ENCODE measurements around the gene ANKUB1.

Gene ANKUB1

DNA sequence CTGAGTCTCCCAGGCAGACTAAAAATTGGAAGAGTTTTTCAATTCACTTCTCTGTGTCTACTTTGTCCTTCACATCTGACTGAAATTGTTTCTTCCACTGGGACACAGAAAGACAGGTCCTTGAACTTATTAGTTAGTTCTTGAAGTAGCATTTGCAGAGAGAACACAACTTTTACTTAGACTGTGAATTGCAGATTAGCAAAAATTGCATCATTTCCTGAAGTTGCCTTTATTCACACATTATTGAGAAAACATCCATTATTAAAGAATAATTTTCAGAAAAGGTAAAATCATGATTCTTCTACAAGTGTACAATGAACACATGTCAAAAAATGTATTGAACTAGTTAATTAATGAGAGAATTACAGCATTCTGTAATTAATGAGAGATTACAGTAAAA lies 38.6 kb downstream of the ANKUB1 start:
- DNase-seq: no peak

DNA sequence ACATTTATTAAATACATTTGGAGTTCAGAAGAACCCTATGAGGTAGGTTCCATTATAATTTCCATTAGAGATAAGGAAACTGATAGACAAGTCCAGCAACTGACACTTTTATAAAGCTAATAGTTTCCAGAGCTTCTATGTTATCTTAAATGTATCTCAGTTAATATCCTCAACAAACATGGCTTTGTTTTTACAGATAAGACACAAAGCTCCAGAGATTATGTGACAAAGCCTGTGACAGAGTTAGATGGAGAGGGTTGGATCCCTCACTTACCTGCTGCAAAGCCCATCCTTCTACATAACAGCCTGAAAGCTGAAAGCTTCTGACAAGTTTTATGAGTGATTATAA lies 39.6 kb downstream of the ANKUB1 start:
- no peak for DNase-seq

DNA sequence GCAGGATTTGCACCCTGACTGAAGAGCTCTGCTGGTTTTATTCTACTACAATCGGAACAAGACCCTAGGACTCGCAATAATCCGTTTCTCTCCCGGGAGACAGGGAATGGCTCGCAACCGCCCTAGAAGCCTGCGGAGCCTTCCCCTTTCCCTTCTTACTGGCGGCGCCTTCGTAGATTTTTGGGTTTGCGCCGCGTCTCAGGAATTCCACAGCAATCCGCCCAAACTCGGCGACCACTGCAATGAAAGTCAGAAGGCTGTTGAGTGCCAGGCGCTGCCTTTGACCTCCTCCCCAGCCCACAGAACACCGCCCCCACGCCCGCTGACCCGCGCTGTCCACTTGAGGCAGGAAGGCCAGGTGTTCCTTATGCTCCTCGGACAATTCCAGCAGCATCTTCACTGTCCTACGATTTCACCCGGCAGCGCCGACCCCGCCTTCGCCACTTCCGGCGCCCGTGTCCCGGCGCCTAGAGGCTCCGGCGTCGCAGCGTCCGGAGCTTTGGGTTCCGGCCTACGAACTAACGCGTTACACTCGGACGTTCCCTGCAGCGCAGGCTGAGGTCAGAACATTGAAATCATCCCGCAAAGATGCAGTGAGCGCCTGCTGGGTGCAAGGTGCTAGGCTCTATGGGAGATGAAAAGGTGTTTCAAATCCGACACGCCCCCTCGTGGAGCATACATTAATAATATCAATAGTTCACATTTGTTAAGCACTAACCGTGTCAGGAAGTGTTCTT lies 40.1 kb downstream of the ANKUB1 start, which contains the start of gene COMMD2:
TSS of gene COMMD2 (minus strand) at position 439 of the 737 bp plus-strand sequence. CDS start at position 394, 45 bp downstream.
- peak; percentile 87 for DNase-seq

- no peak for DNase-seq
These were observed 40.8 kb downstream of the ANKUB1 start for GRCh38 chr3:149751551-149751950.

DNA sequence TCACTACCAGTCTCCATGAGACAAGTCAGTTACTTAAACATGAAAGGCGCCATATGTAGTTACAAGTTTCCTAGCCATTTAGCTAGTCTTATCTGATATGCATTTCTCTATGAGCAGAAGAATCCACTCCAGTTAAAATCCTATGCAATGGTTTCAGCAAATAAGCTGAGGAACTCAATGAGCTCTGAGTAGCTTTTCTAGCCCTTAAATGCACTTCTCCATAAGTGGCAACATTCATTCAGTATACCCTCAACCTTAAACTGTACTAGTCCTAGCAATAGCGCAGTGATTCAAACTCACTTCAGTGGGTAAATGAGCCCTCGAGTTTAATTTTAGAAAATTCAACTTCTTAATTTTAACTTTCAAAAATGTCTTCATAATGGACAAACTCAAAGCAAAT lies 47.7 kb downstream of the ANKUB1 start:
- DNase-seq: no peak

GRCh38 chr3:149744151-149744550 lies 48.2 kb downstream of the ANKUB1 start:
- DNase-seq: no peak

GRCh38 chr3:149739396-149739795 lies 53.0 kb downstream of the ANKUB1 start:
- DNase-seq: no peak

- no peak for DNase-seq
These were observed 53.5 kb downstream of the ANKUB1 start for GRCh38 chr3:149738876-149739275.

DNA sequence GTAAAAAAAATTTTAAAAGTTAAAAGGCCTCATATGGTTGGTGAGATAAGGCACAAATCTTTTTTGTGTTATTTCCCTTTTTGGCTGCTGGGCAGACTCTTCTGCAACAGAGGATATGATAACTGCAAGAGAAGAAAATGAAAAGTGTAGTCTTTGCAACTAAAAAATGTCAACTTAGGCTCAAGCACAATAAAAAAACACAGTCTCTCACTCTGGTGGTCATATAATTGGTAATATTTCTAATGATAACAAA lies 55.5 kb downstream of the ANKUB1 start:
- DNase-seq: no peak

GRCh38 chr3:149736175-149736952 lies 56.0 kb downstream of the ANKUB1 start:
- DNase-seq: no peak

- DNase-seq: no peak
These were observed 60.1 kb downstream of the ANKUB1 start for GRCh38 chr3:149732234-149732633.

DNA sequence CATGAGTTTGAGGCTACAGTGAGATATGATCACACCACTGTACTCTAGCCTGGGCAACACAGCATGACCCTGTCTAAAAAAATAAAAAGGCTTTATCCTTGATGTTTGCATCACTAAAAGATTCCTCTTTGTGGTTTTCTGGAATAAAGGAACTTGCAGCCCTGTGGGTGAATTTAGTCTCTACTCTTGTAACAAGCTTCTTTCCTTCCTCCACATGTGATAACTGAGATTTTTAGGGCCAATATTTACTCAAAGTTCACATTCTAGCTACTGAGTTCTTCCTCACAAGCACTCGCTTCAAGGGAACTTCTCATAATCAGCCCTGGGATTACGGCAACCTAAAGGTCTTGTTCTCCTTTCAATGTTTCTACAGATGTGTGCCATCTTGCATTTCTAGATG lies 64.7 kb downstream of the ANKUB1 start:
- no peak for DNase-seq

GRCh38 chr3:149726716-149727407 lies 65.5 kb downstream of the ANKUB1 start:
- DNase-seq: no peak

DNA sequence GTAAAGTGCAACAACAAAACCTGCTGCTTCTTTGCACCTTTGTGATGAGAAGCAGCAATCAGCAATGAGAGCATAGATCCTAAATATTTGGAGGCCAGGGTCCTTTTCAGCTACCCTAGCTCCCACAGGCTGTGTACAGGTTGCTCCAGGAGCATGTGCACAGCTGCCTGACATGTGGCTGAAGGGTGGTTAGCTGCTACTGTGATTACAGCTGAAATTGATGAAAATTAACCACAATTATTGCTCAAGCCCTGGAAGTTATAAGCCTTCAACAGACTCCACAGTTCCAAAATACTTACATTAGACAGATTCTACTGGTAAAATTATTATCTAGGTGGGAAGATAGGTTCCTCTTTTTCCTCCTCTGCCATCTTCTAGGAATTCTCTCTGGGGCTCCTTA lies 68.6 kb downstream of the ANKUB1 start:
- no peak for DNase-seq

GRCh38 chr3:149720918-149721317 lies 71.4 kb downstream of the ANKUB1 start:
- DNase-seq: no peak

GRCh38 chr3:149717391-149718056 lies 74.8 kb downstream of the ANKUB1 start:
- DNase-seq: no peak

DNA sequence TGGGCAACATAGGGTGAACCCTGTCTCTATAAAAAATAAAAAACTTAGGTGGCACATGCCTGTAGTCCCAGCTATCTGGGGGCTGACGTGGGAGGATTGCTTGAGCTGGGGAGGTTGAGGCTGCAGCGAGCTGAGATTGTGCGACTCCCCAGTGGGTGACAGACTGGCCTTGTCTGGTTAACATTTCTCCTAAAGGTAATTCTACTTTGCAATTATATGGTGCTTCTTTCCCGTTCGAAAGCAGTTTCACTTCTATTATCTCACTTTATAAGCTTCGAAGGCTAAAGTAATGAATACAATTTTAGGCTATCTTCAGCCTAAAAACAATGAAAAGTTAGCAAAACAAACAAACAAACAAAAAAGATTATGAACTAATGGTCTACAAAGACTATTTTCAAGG lies 75.4 kb downstream of the ANKUB1 start:
- no peak for DNase-seq

DNA sequence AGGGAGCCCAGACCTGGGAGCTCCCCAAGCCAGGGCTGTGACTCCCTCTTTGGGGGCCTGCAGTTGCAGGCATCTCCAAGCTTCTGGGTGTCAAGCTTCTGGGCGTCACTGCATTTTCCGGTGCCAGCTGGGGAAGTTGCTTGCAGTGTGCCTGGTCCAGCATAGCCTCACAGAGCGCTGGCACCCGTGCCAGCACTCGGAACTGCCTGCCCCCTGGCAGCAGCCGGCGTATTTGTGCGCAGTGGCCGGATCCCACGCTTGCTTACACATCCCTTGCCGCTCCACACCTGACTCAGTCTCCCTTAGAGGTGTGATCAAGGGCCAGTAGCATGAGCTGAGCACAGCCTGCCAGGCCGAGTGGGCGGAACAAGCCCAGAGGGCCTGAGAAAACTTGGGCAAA lies 77.1 kb downstream of the ANKUB1 start:
- DNase-seq: no peak

DNA sequence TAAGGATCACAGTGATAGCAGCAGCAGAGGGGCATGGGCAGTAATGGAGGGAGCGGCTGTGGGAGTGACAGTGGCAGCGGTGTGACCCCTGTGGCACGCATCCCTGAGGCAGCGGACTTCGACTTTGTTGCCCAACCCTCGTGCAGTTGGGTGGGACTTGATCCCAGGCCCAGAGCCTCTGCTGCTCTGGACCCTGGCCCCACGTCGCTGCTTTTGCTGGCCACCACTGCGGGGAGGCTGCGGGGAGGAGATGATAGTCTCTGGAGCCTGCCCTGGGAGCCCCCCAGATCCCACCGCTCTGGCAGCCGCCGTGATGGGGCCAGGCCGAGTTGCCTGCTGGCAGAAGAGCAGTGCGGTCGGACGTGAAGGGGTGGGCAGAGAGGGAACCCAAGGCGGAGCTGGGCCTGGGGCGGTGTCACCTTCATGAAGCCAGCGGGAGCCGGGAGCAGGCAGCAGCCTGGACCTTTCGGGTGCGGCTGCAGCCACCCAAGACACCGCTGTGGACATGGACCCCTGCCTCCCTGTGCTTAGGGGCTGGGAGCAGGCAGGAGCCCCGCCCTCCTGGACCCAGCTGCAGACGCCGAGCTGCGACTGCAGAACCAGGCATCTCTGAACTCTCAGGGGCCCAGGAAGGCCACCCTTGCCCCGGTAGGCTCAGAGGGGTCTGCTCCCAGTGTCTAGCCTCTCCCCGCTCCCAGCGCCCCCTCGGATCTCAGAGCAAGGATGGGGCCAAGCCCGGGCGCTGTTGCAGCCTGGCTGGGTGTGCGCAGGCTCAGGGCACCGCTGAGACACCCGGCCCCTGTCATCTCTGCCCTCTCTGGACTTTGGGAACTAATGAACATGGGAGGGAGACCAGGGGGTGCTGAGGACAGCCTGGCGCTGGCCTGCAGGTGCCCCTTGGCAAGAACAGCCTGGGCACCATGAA lies 78.4 kb downstream of the ANKUB1 start:
- DNase-seq: no peak
